ENCODE measurements around the gene RUNX2.

RUNX2 gene

DNA sequence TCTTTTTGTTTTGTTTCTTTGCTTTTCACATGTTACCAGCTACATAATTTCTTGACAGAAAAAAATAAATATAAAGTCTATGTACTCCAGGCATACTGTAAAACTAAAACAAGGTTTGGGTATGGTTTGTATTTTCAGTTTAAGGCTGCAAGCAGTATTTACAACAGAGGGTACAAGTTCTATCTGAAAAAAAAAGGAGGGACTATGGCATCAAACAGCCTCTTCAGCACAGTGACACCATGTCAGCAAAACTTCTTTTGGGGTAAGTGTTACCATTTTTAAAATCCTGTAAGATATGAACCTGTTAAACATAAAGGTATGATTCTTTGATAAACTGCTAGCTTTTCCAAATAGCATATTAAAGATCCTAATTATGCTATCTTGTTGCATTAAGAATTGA lies 393 bp downstream of the RUNX2 start:
- Histone ChIP-seq H3K36me3 (replicated peaks) (no peaks in the 10 kb centered on the region), H3K4me3 (ENCODE audit: low read depth, low read length) (peak overlapping the region; percentile 43), H3K27ac (no peak overlapping the region), H3K27me3 (replicated peaks) (no peaks in the 10 kb centered on the region)
- in situ Hi-C loops (cut with HindIII; ENCODE audit: low pct_ligation_motif_present, low sequenced_read_pairs): no loop called here
- no peak for DNase-seq
- TF ChIP-seq, protein P1, sequence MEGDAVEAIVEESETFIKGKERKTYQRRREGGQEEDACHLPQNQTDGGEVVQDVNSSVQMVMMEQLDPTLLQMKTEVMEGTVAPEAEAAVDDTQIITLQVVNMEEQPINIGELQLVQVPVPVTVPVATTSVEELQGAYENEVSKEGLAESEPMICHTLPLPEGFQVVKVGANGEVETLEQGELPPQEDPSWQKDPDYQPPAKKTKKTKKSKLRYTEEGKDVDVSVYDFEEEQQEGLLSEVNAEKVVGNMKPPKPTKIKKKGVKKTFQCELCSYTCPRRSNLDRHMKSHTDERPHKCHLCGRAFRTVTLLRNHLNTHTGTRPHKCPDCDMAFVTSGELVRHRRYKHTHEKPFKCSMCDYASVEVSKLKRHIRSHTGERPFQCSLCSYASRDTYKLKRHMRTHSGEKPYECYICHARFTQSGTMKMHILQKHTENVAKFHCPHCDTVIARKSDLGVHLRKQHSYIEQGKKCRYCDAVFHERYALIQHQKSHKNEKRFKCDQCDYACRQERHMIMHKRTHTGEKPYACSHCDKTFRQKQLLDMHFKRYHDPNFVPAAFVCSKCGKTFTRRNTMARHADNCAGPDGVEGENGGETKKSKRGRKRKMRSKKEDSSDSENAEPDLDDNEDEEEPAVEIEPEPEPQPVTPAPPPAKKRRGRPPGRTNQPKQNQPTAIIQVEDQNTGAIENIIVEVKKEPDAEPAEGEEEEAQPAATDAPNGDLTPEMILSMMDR (IDR thresholded peaks at IDR 0.05; ENCODE audit: low read depth, low read length, missing control alignments): no peak

DNA sequence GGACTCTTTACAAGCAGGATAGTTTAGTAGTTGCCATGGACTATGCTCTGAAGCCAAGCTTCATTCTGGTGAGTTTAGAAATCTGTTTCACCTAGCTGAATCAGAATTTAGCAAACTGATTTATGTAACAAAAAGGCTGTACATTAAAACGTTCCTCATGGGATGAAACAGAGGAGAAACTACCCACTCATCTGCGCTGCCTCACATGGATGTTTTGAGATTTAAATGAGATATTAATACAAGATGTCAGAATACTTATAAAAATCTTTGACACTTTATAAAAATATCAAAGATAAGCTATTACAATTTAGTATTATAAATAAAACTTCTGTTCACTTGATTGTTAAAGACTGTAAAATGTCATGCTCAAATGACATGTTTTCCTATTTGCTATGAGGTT lies 16.8 kb downstream of the RUNX2 start:
- Histone ChIP-seq H3K4me3 (ENCODE audit: low read depth, low read length) (no peak overlapping the region), H3K36me3 (replicated peaks) (no peaks in the 10 kb centered on the region), H3K27me3 (replicated peaks) (no peaks in the 10 kb centered on the region), H3K27ac (no peak overlapping the region)
- no peak for DNase-seq
- in situ Hi-C loops (cut with HindIII; ENCODE audit: low pct_ligation_motif_present, low sequenced_read_pairs): no loop called here
- TF ChIP-seq, protein P1 (IDR thresholded peaks at IDR 0.05; ENCODE audit: low read depth, low read length, missing control alignments): no peak

DNA sequence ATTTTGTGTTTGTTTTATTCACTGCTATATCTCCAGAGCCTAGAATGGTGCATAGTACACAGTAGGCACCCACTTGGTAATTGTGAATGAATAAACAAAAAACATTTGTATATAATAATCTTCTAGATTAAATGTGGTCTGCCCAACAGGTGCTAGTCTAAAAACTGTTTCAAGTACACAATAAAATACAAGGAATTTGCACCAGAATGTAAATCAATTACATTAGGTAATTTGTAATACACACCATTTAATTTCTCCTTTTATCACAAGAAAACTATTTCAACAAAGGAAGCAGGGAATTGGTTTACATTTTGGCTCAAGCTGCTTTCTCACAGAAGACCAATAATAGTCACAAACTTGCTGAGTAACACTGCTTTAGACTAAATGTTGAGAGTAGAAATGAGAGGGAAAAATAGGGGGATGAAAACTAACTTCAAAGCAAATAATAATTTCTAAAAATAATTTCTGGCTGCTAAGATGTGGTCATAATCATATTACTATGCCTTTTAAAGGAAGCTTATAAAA lies 22.1 kb downstream of the RUNX2 start:
- H3K27ac ChIP-seq: no peak overlapping the region
- no peak overlapping the region for H3K4me3 ChIP-seq (ENCODE audit: low read depth, low read length)
- no peaks in the 10 kb centered on the region for H3K27me3 ChIP-seq (replicated peaks)
- in situ Hi-C loops (cut with HindIII; ENCODE audit: low pct_ligation_motif_present, low sequenced_read_pairs): no loop called here
- H3K36me3 ChIP-seq (replicated peaks): no peaks in the 10 kb centered on the region
- TF ChIP-seq, protein P1 (IDR thresholded peaks at IDR 0.05; ENCODE audit: low read depth, low read length, missing control alignments): no peak
- no peak for DNase-seq

DNA sequence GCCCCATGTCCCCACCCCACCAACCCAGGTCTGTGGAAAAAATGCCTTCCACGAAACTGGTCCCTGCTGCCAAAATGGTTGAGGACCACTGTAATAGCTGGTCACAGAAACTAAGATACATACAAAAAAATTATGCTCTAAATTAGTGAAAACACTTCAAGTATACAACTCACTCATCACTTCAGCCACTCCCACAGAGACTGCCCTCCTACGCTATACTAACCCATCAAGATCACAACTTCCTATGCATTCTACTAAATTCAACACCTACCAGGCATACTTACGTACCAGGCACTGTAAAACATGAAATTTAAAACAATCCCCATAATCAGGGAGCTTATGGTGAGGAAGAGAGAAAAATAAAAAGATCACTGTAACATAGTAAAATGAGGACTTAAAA lies 22.9 kb downstream of the RUNX2 start:
- no peaks in the 10 kb centered on the region for H3K27me3 ChIP-seq (replicated peaks)
- no peak for DNase-seq
- in situ Hi-C loops (cut with HindIII; ENCODE audit: low pct_ligation_motif_present, low sequenced_read_pairs): no loop called here
- TF ChIP-seq, protein P1 (IDR thresholded peaks at IDR 0.05; ENCODE audit: low read depth, low read length, missing control alignments): no peak
- no peaks in the 10 kb centered on the region for H3K36me3 ChIP-seq (replicated peaks)
- no peak overlapping the region for H3K27ac ChIP-seq
- no peak overlapping the region for H3K4me3 ChIP-seq (ENCODE audit: low read depth, low read length)

DNA sequence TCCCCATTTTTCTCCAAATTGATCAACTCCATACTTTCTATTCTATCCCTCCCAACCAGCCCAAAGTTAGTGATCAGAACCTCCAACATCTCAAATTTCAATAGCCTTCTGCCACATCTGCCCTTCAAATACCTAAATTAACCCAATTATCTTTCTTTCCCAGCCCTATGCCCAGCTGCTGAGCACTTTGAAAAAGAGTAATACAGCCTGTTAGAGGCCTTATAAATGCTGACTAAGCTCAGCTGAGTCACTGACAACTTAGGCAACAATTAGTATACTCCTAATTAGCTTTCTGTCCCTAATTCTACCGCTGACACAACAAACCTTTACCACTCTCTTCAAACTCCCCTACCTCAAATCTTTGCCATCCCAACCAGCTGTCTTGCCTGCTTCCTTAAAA lies 23.5 kb downstream of the RUNX2 start:
- no peak for DNase-seq
- H3K4me3 ChIP-seq (ENCODE audit: low read depth, low read length): no peak overlapping the region
- TF ChIP-seq, protein P1 (IDR thresholded peaks at IDR 0.05; ENCODE audit: low read depth, low read length, missing control alignments): no peak
- H3K27me3 ChIP-seq (replicated peaks): no peaks in the 10 kb centered on the region
- H3K36me3 ChIP-seq (replicated peaks): no peaks in the 10 kb centered on the region
- in situ Hi-C loops (cut with HindIII; ENCODE audit: low pct_ligation_motif_present, low sequenced_read_pairs): no loop called here
- H3K27ac ChIP-seq: no peak overlapping the region

DNA sequence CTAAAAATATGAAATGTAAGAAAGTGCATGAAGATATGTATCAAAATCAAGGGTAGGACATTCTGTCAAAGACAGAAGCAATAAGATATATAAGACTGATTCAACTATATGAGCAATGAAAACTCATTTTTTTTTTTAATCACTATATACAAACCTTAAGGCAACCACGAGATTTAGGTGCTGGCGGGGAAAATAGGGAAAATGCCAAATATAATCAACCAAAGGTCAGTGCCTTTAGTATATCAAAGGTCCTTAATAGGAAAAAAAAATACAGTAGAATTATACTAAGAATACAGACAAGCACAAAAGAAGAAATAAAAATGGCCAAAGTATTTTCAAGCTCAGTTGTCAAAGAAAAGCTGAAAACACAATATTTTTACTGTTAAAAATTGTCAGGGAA lies 25.5 kb downstream of the RUNX2 start:
- H3K36me3 ChIP-seq (replicated peaks): no peaks in the 10 kb centered on the region
- TF ChIP-seq, protein P1 (IDR thresholded peaks at IDR 0.05; ENCODE audit: low read depth, low read length, missing control alignments): no peak
- in situ Hi-C loops (cut with HindIII; ENCODE audit: low pct_ligation_motif_present, low sequenced_read_pairs): no loop called here
- no peak for DNase-seq
- no peaks in the 10 kb centered on the region for H3K27me3 ChIP-seq (replicated peaks)
- H3K27ac ChIP-seq: no peak overlapping the region
- H3K4me3 ChIP-seq (ENCODE audit: low read depth, low read length): no peak overlapping the region
